Loucy (cell line): ENCODE results near the gene GIMAP1.
A peak's percentile ranks its signal among the peaks of the same experiment; 100 is the strongest.

ENCODE experiments used
- H2AFZ ChIP-seq: fragments of 200-600 bp; sonication (generic); 2 replicates; pipeline ENCODE4 v1.6.0; 2016; ENCODE audit warnings: antibody characterized with exemption, mild to moderate bottlenecking, low read length, moderate library complexity
- H3F3A ChIP-seq: fragments of 200-600 bp; 2 replicates; pipeline ENCODE4 v1.6.0; 2016; ENCODE audit warnings: antibody characterized with exemption, low read depth, mild to moderate bottlenecking
- H3K27me3 ChIP-seq: fragments of 200-600 bp; sonication (generic); 2 replicates; pipeline ENCODE4 v1.6.1; 2014; ENCODE audit warnings: low read length, mild to moderate bottlenecking; ENCODE audit not compliant: insufficient read depth, poor library complexity, severe bottlenecking
- H3K36me3 ChIP-seq: fragments of 200-600 bp; sonication (generic); 2 replicates; pipeline ENCODE4 v1.6.1; 2016; ENCODE audit warnings: low read length; ENCODE audit not compliant: insufficient read depth
- H3K4me1 ChIP-seq: fragments of 200-600 bp; sonication (generic); 2 replicates; pipeline ENCODE4 v1.5.1; 2014; ENCODE audit warnings: low read length, mild to moderate bottlenecking; ENCODE audit not compliant: insufficient read depth, poor library complexity, severe bottlenecking
- H3K4me2 ChIP-seq: fragments of 200-600 bp; sonication (generic); 2 replicates; pipeline ENCODE4 v1.6.0; 2014; ENCODE audit warnings: antibody characterized with exemption, low read length, low read depth, mild to moderate bottlenecking; ENCODE audit not compliant: poor library complexity, severe bottlenecking
- H3K4me3 ChIP-seq: fragments of 200-600 bp; sonication (generic); 2 replicates; pipeline ENCODE4 v1.5.1; 2014; ENCODE audit warnings: low read length, mild to moderate bottlenecking, mixed read lengths; ENCODE audit not compliant: poor library complexity, severe bottlenecking
- H3K79me2 ChIP-seq: fragments of 200-600 bp; sonication (generic); 2 replicates; pipeline ENCODE4 v1.6.1; 2014; ENCODE audit warnings: low read length; ENCODE audit not compliant: insufficient read depth
- H3K9ac ChIP-seq: fragments of 200-600 bp; sonication (generic); 2 replicates; pipeline ENCODE4 v1.6.0; 2014; ENCODE audit warnings: mild to moderate bottlenecking, low read depth, low read length, moderate library complexity; ENCODE audit not compliant: poor library complexity, severe bottlenecking
- H3K9me2 ChIP-seq: fragments of 200-600 bp; sonication (generic); replicated peaks from 2 replicates; pipeline ENCODE4 v1.6.1; 2016; ENCODE audit warnings: low read depth, low read length, mixed read lengths
- H3K9me3 ChIP-seq: fragments of 200-600 bp; sonication (generic); 2 replicates; pipeline ENCODE4 v1.6.1; 2014; ENCODE audit warnings: mild to moderate bottlenecking, antibody characterized with exemption, low read length, low read depth; ENCODE audit not compliant: insufficient read depth
- H4K20me1 ChIP-seq: fragments of 200-600 bp; sonication (generic); 2 replicates; pipeline ENCODE4 v1.6.0; 2014; ENCODE audit warnings: antibody characterized with exemption, low read length, mild to moderate bottlenecking; ENCODE audit not compliant: insufficient read depth, poor library complexity, severe bottlenecking
- CTCF ChIP-seq: fragments of 200-600 bp; sonication (generic); conservative IDR thresholded peaks from 2 replicates; pipeline ENCODE4 v1.5.1; 2014; ENCODE audit warnings: mild to moderate bottlenecking, antibody characterized with exemption, low read length
- EZH2phosphoT487 ChIP-seq: fragments of 200-600 bp; IDR thresholded peaks from 2 replicates; pipeline ENCODE4 v1.6.1; 2018; ENCODE audit warnings: antibody characterized with exemption, mild to moderate bottlenecking, moderate library complexity, borderline replicate concordance

Gene GIMAP1

GRCh38 chr7:150755473-150756099 lies 39.2 kb downstream of the GIMAP1 start:
- Histone ChIP-seq H4K20me1 (no peaks in the 10 kb centered on the region), H2AFZ (no peak overlapping the region), H3K79me2 (no peaks in the 10 kb centered on the region), H3K27me3 (no peaks in the 10 kb centered on the region), H3K4me2 (peak overlapping the region; percentile 80), H3K9me2 (no peaks in the 10 kb centered on the region), H3K9me3 (no peaks in the 10 kb centered on the region), H3K36me3 (no peaks in the 10 kb centered on the region), H3K4me3 (peak overlapping the region; percentile 61), H3F3A (peaks cover 9% of the 10 kb centered on the region; the same call in 1 of the 2 replicates), H3K4me1 (peaks cover 34% of the 10 kb centered on the region), H3K9ac (peak overlapping the region; percentile 65)
- TF ChIP-seq EZH2phosphoT487, result no peak
- no peak for TF ChIP-seq CTCF

DNA sequence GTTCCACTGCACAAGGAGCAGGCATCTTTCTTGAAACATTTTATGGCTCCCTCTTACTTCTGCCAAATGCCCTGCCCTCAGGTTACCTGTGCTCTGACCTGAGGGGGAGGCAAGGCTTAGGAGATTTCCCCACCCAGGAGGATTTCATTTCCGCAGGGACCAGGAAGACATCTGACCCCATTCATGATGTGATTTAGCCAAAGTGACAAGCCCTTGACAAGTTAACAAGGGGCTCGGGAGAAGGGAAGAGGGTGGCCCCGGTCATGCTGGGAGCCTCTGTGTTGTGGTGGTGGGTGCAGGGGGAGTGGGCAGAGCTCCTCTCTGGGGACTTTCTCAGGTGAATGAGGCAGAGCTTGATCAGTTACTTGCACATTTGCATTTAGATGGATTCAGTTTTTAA lies 39.8 kb downstream of the GIMAP1 start:
- Histone ChIP-seq H3K79me2 (no peaks in the 10 kb centered on the region), H2AFZ (no peak overlapping the region), H3K4me2 (peak overlapping the region; percentile 80), H3K9me3 (no peaks in the 10 kb centered on the region), H3K9ac (peak overlapping the region; percentile 55), H3K36me3 (no peaks in the 10 kb centered on the region), H3F3A (peaks cover 9% of the 10 kb centered on the region; the same call in 1 of the 2 replicates), H3K9me2 (no peaks in the 10 kb centered on the region), H3K27me3 (no peaks in the 10 kb centered on the region), H3K4me1 (peaks cover 34% of the 10 kb centered on the region), H4K20me1 (no peaks in the 10 kb centered on the region), H3K4me3 (peak overlapping the region; percentile 61)
- TF ChIP-seq EZH2phosphoT487 (no peak), CTCF (no peak)

GRCh38 chr7:150756858-150757257 lies 40.4 kb downstream of the GIMAP1 start:
- no peaks in the 10 kb centered on the region for H3K9me3 ChIP-seq
- H3K4me1 ChIP-seq, result peaks cover 34% of the 10 kb centered on the region
- no peaks in the 10 kb centered on the region for H4K20me1 ChIP-seq
- no peaks in the 10 kb centered on the region for H3K36me3 ChIP-seq
- peak overlapping the region; percentile 55 for H3K9ac ChIP-seq
- H3F3A ChIP-seq, result peaks cover 9% of the 10 kb centered on the region; the same call in 1 of the 2 replicates
- H2AFZ ChIP-seq, result no peak overlapping the region
- no peaks in the 10 kb centered on the region for H3K27me3 ChIP-seq
- H3K4me3 ChIP-seq, result no peak overlapping the region
- no peaks in the 10 kb centered on the region for H3K79me2 ChIP-seq
- peak overlapping the region; percentile 80 for H3K4me2 ChIP-seq
- no peaks in the 10 kb centered on the region for H3K9me2 ChIP-seq
- TF ChIP-seq CTCF, result peak; percentile 85
- TF ChIP-seq EZH2phosphoT487, result no peak
